H1 (cell line): ENCODE results near the gene ARHGAP24. TPM values are rescaled to one million over a fixed set of nuclear protein-coding genes. Genes with fewer than 3 reads are reported as not detected.

Source experiments
- ASH2L ChIP-seq: fragments of 200-600, 300-600 bp; sonication (generic); IDR thresholded peaks from one replicate; pipeline ENCODE4 v1.7.1; 2017; ENCODE audit warnings: low read length
- GTF2F1 ChIP-seq: IDR thresholded peaks from 2 replicates; pipeline ENCODE4 v1.6.1; 2012; ENCODE audit warnings: low read depth, low read length, improper control_type of control experiment, borderline replicate concordance
- POLR2AphosphoS5 ChIP-seq: IDR thresholded peaks from 2 replicates; pipeline ENCODE4 v1.6.1; 2011; ENCODE audit warnings: low read depth, low read length
- SAP30 ChIP-seq: fragments of 300-600 bp; sonication (generic); IDR thresholded peaks from 2 replicates; pipeline ENCODE4 v1.7.1; 2012; ENCODE audit warnings: low read length, moderate library complexity, mild to moderate bottlenecking, inconsistent platforms; ENCODE audit not compliant: insufficient read depth, insufficient replicate concordance
- polyA plus RNA-seq, 7 experiments: library from polyadenylated mRNA; depleted of rRNA in 3 of 7; stranded (reverse) in 5 of 7; unstranded in 2 of 7; fragments of >200 nt in 5 of 7; fragments of 200-250 nt in 2 of 7; gene quantifications; 1 replicate in 5 of 7; 2 replicates in 1 of 7; 4 replicates in 1 of 7; pipeline versions ENCODE4 v1.2.1 to v1.2.3, GENCODE V29; 2011 to 2013; ENCODE audit warnings: missing spikeins in 2 of 7, mixed read lengths in 2 of 7
- total RNA-seq: library from RNA; stranded (reverse); fragmentation: NEBNext Ultra II Directional; extraction: Animal tissue kit (Norgen Biotek cat#: 25700); gene quantifications from 2 replicates; pipeline ENCODE4 v1.2.1, GENCODE V29; 2021
- TF ChIP-seq, protein P1 (sequence below): fragments of 300-600 bp; sonication (generic); IDR thresholded peaks from 2 replicates; pipeline ENCODE4 v1.7.1; 2012; ENCODE audit warnings: low read length, moderate library complexity, mild to moderate bottlenecking, inconsistent platforms; ENCODE audit not compliant: insufficient replicate concordance

ARHGAP24 gene
- total and polyA plus RNA-seq, 2 of the 8 experiments (the other 6 are each of a cell fraction or from before 2014, with no cell fraction given), result 0.08 to 0.50 TPM

- TF ChIP-seq, protein P1, sequence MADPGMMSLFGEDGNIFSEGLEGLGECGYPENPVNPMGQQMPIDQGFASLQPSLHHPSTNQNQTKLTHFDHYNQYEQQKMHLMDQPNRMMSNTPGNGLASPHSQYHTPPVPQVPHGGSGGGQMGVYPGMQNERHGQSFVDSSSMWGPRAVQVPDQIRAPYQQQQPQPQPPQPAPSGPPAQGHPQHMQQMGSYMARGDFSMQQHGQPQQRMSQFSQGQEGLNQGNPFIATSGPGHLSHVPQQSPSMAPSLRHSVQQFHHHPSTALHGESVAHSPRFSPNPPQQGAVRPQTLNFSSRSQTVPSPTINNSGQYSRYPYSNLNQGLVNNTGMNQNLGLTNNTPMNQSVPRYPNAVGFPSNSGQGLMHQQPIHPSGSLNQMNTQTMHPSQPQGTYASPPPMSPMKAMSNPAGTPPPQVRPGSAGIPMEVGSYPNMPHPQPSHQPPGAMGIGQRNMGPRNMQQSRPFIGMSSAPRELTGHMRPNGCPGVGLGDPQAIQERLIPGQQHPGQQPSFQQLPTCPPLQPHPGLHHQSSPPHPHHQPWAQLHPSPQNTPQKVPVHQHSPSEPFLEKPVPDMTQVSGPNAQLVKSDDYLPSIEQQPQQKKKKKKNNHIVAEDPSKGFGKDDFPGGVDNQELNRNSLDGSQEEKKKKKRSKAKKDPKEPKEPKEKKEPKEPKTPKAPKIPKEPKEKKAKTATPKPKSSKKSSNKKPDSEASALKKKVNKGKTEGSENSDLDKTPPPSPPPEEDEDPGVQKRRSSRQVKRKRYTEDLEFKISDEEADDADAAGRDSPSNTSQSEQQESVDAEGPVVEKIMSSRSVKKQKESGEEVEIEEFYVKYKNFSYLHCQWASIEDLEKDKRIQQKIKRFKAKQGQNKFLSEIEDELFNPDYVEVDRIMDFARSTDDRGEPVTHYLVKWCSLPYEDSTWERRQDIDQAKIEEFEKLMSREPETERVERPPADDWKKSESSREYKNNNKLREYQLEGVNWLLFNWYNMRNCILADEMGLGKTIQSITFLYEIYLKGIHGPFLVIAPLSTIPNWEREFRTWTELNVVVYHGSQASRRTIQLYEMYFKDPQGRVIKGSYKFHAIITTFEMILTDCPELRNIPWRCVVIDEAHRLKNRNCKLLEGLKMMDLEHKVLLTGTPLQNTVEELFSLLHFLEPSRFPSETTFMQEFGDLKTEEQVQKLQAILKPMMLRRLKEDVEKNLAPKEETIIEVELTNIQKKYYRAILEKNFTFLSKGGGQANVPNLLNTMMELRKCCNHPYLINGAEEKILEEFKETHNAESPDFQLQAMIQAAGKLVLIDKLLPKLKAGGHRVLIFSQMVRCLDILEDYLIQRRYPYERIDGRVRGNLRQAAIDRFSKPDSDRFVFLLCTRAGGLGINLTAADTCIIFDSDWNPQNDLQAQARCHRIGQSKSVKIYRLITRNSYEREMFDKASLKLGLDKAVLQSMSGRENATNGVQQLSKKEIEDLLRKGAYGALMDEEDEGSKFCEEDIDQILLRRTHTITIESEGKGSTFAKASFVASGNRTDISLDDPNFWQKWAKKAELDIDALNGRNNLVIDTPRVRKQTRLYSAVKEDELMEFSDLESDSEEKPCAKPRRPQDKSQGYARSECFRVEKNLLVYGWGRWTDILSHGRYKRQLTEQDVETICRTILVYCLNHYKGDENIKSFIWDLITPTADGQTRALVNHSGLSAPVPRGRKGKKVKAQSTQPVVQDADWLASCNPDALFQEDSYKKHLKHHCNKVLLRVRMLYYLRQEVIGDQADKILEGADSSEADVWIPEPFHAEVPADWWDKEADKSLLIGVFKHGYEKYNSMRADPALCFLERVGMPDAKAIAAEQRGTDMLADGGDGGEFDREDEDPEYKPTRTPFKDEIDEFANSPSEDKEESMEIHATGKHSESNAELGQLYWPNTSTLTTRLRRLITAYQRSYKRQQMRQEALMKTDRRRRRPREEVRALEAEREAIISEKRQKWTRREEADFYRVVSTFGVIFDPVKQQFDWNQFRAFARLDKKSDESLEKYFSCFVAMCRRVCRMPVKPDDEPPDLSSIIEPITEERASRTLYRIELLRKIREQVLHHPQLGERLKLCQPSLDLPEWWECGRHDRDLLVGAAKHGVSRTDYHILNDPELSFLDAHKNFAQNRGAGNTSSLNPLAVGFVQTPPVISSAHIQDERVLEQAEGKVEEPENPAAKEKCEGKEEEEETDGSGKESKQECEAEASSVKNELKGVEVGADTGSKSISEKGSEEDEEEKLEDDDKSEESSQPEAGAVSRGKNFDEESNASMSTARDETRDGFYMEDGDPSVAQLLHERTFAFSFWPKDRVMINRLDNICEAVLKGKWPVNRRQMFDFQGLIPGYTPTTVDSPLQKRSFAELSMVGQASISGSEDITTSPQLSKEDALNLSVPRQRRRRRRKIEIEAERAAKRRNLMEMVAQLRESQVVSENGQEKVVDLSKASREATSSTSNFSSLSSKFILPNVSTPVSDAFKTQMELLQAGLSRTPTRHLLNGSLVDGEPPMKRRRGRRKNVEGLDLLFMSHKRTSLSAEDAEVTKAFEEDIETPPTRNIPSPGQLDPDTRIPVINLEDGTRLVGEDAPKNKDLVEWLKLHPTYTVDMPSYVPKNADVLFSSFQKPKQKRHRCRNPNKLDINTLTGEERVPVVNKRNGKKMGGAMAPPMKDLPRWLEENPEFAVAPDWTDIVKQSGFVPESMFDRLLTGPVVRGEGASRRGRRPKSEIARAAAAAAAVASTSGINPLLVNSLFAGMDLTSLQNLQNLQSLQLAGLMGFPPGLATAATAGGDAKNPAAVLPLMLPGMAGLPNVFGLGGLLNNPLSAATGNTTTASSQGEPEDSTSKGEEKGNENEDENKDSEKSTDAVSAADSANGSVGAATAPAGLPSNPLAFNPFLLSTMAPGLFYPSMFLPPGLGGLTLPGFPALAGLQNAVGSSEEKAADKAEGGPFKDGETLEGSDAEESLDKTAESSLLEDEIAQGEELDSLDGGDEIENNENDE, result no peak
- no peak for TF ChIP-seq POLR2AphosphoS5
- no peak for TF ChIP-seq GTF2F1
- TF ChIP-seq SAP30, result no peak
- TF ChIP-seq ASH2L, result no peak
Observed at GRCh38 chr4:85615952-85616351, 141.0 kb downstream of the ARHGAP24 start (continued).
